Hepatocyte (in vitro differentiated cells): Measurements from ENCODE around the gene KPNB1. TPM values are rescaled to one million over a fixed set of nuclear protein-coding genes. Genes with fewer than 3 reads are reported as not detected.

ENCODE experiments used
- DNase-seq: peaks from one replicate; pipeline ENCODE4 v3.0.0-alpha.2; 2016; ENCODE audit warnings: low spot score
- H2AFZ ChIP-seq: fragments of 200-600 bp; sonication (generic); 2 replicates; pipeline ENCODE4 v1.6.0; 2016; ENCODE audit warnings: antibody characterized with exemption, mild to moderate bottlenecking
- H3K27ac ChIP-seq: fragments of 200-600 bp; sonication (generic); 2 replicates; pipeline ENCODE4 v1.5.1; 2016; ENCODE audit warnings: mild to moderate bottlenecking
- H3K27me3 ChIP-seq: fragments of 200-600 bp; sonication (generic); 2 replicates; pipeline ENCODE4 v1.6.1; 2016
- H3K36me3 ChIP-seq: fragments of 200-600 bp; sonication (generic); replicated peaks from 2 replicates; pipeline ENCODE4 v1.5.1; 2016; ENCODE audit warnings: low read depth; ENCODE audit not compliant: insufficient read depth
- H3K4me1 ChIP-seq: fragments of 200-600 bp; sonication (generic); 2 replicates; pipeline ENCODE4 v1.5.1; 2016; ENCODE audit warnings: mild to moderate bottlenecking, moderate library complexity; ENCODE audit not compliant: insufficient read depth
- H3K4me2 ChIP-seq: fragments of 200-600 bp; sonication (generic); 2 replicates; pipeline ENCODE4 v1.6.0; 2016
- H3K4me3 ChIP-seq: fragments of 200-600 bp; sonication (generic); 2 replicates; pipeline ENCODE4 v1.5.1; 2016; ENCODE audit warnings: mild to moderate bottlenecking
- H3K79me2 ChIP-seq: fragments of 200-600 bp; sonication (generic); 2 replicates; pipeline ENCODE4 v1.6.0; 2017; ENCODE audit warnings: mild to moderate bottlenecking
- H3K9me2 ChIP-seq: fragments of 200-600 bp; sonication (generic); replicated peaks from 2 replicates; pipeline ENCODE4 v1.6.0; 2017; ENCODE audit warnings: mild to moderate bottlenecking; ENCODE audit not compliant: insufficient read depth
- H3K9me3 ChIP-seq: fragments of 200-600 bp; sonication (generic); 2 replicates; pipeline ENCODE4 v1.5.1; 2016; ENCODE audit warnings: low read depth, mild to moderate bottlenecking
- H4K20me1 ChIP-seq: fragments of 200-600 bp; sonication (generic); 2 replicates; pipeline ENCODE4 v1.6.0; 2016; ENCODE audit warnings: mild to moderate bottlenecking; ENCODE audit not compliant: insufficient read depth, poor library complexity, severe bottlenecking
- CTCF ChIP-seq: fragments of 200-600 bp; sonication (generic); IDR thresholded peaks from 2 replicates; pipeline ENCODE4 v1.5.1; 2016; ENCODE audit warnings: antibody characterized with exemption, mild to moderate bottlenecking; ENCODE audit not compliant: poor library complexity
- EZH2 ChIP-seq: fragments of 200-600 bp; sonication (generic); IDR thresholded peaks from 2 replicates; pipeline ENCODE4 v1.6.1; 2016; ENCODE audit warnings: antibody characterized with exemption, mild to moderate bottlenecking, borderline replicate concordance
- EZH2phosphoT487 ChIP-seq: fragments of 200-600 bp; sonication (generic); IDR thresholded peaks from one replicate; pipeline ENCODE4 v1.6.1; 2018; ENCODE audit warnings: antibody characterized with exemption, mild to moderate bottlenecking, low read depth, moderate library complexity; ENCODE audit not compliant: unreplicated experiment, severe bottlenecking
- WGBS: methylation state at CpG from one replicate; pipeline ENCODE4 v1.1.6; 2016; ENCODE audit warnings: low lambda C conversion rate; ENCODE audit errors: missing lambda C conversion rate; 5-methylcytosine and 5-hydroxymethylcytosine counted together
- polyA plus RNA-seq: library from polyadenylated mRNA; unstranded; fragments of >200 nt; fragmentation: Nextera tagmentation; extraction: Ambion mirVana; gene quantifications from 2 replicates; pipeline ENCODE4 v1.2.1, GENCODE V29; 2016
- total RNA-seq: library from RNA; depleted of rRNA; stranded (reverse); fragments of >200 nt; gene quantifications from 2 replicates; pipeline ENCODE4 v1.2.3, GENCODE V29; 2014

KPNB1 gene
- total and polyA plus RNA-seq, 2 experiments from 2014 or later = 59.5 to 194 TPM

- H3K27ac ChIP-seq = no peak overlapping the region
- no peak for DNase-seq
- 65% methylated on average over 2 of the region's 2 CpGs for WGBS
These were observed 19.1 kb upstream of the KPNB1 start for GRCh38 chr17:47630614-47631013.

GRCh38 chr17:47632991-47633390 is 16.7 kb upstream of the KPNB1 start:
- H3K4me2 ChIP-seq = no peak overlapping the region
- no peak for DNase-seq
- WGBS = 93% methylated on average over 3 of the region's 3 CpGs

More at GRCh38 chr17:47630614-47631013, 19.1 kb upstream of the KPNB1 start:
- no peaks in the 10 kb centered on the region for H3K9me3 ChIP-seq
- no peaks in the 10 kb centered on the region for H3K36me3 ChIP-seq
- H3K4me3 ChIP-seq = no peak overlapping the region
- H3K27me3 ChIP-seq = no peaks in the 10 kb centered on the region
- H3K9me2 ChIP-seq = no peaks in the 10 kb centered on the region
- H4K20me1 ChIP-seq = no peaks in the 10 kb centered on the region
- no peaks in the 10 kb centered on the region for H3K79me2 ChIP-seq
- H3K4me1 ChIP-seq = no peaks in the 10 kb centered on the region
- no peak overlapping the region for H3K4me2 ChIP-seq
- no peak for TF ChIP-seq EZH2
- TF ChIP-seq CTCF = no peak
- no peak for TF ChIP-seq EZH2phosphoT487
- no peak overlapping the region for H2AFZ ChIP-seq

GRCh38 chr17:47633996-47634395 is 15.7 kb upstream of the KPNB1 start:
- Histone ChIP-seq H3K9me2 (no peaks in the 10 kb centered on the region), H3K27me3 (no peaks in the 10 kb centered on the region), H3K27ac (no peak overlapping the region), H3K4me1 (no peaks in the 10 kb centered on the region), H3K36me3 (no peaks in the 10 kb centered on the region), H3K4me2 (no peak overlapping the region), H3K79me2 (no peaks in the 10 kb centered on the region), H3K4me3 (no peak overlapping the region), H4K20me1 (no peaks in the 10 kb centered on the region), H3K9me3 (no peaks in the 10 kb centered on the region), H2AFZ (no peak overlapping the region)
- TF ChIP-seq EZH2 (no peak), CTCF (no peak), EZH2phosphoT487 (no peak)
- WGBS = 95% methylated on average over 1 of the region's 1 CpG
- no peak for DNase-seq

More at GRCh38 chr17:47632991-47633390, 16.7 kb upstream of the KPNB1 start:
- no peaks in the 10 kb centered on the region for H3K9me3 ChIP-seq
- H3K9me2 ChIP-seq = no peaks in the 10 kb centered on the region
- no peaks in the 10 kb centered on the region for H4K20me1 ChIP-seq
- no peaks in the 10 kb centered on the region for H3K4me1 ChIP-seq
- TF ChIP-seq EZH2phosphoT487 = no peak
- no peak for TF ChIP-seq CTCF
- no peak for TF ChIP-seq EZH2
- no peak overlapping the region for H3K27ac ChIP-seq
- H2AFZ ChIP-seq = no peak overlapping the region
- no peaks in the 10 kb centered on the region for H3K27me3 ChIP-seq
- no peaks in the 10 kb centered on the region for H3K79me2 ChIP-seq
- H3K36me3 ChIP-seq = no peaks in the 10 kb centered on the region
- H3K4me3 ChIP-seq = no peak overlapping the region

- Histone ChIP-seq H3K27me3 (no peaks in the 10 kb centered on the region), H4K20me1 (no peaks in the 10 kb centered on the region), H3K27ac (no peak overlapping the region), H3K4me1 (no peaks in the 10 kb centered on the region), H3K4me2 (no peak overlapping the region), H3K9me3 (no peaks in the 10 kb centered on the region), H2AFZ (no peak overlapping the region), H3K36me3 (no peaks in the 10 kb centered on the region), H3K9me2 (no peaks in the 10 kb centered on the region), H3K4me3 (no peak overlapping the region), H3K79me2 (no peaks in the 10 kb centered on the region)
- WGBS = 98% methylated on average over 3 of the region's 3 CpGs
- no peak for DNase-seq
- TF ChIP-seq EZH2phosphoT487 = no peak
- TF ChIP-seq EZH2 = no peak
- TF ChIP-seq CTCF = no peak
These were observed 14.8 kb upstream of the KPNB1 start for GRCh38 chr17:47634870-47635269.
